Fibroblast of pulmonary artery (primary cell): Measurements from ENCODE around the gene NF1.

Experiments
- DNase-seq: peaks from one replicate; pipeline ENCODE4 v3.0.0-alpha.2; 2010; ENCODE audit warnings: low read depth
- H3K4me3 ChIP-seq: replicated peaks from 2 replicates; pipeline ENCODE4 v1.5.1; 2011; ENCODE audit warnings: low read depth, mild to moderate bottlenecking, control low read depth, low read length, moderate library complexity
- TF ChIP-seq, protein P1 (sequence below): IDR thresholded peaks from 2 replicates; pipeline ENCODE4 v1.5.1; 2011; ENCODE audit warnings: mild to moderate bottlenecking, control low read depth, low read length, inconsistent platforms; ENCODE audit errors: missing control alignments

The NF1 gene

DNA sequence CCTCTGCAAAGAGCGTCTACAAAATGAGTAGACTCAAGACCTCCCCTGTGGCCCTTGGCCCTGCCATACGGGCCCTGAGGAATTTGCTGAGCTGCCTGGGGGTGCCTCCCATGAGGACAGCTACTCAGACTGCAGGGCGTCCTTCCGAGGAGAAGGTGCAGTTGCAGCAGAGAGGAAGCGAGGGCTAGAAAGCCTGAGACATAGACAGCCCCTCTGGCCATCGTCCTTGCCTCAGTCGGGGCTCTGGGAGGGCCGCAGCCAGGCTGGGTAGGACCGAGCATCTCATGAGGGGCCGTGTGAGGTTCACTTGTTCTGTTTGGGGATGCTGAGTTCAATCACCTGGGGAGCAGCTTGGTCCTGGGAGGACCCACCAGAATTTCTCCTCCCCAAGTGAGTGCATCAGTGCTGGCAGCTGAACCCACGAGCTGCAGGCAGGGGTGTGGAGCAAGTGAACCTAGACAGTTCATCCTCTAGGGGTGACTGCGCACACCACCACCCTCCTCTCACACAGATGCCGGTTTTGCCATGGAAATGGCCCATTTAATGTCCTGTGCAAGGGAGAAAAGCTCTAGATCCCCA, 317.0 kb downstream of the NF1 start:
- TF ChIP-seq, protein P1, sequence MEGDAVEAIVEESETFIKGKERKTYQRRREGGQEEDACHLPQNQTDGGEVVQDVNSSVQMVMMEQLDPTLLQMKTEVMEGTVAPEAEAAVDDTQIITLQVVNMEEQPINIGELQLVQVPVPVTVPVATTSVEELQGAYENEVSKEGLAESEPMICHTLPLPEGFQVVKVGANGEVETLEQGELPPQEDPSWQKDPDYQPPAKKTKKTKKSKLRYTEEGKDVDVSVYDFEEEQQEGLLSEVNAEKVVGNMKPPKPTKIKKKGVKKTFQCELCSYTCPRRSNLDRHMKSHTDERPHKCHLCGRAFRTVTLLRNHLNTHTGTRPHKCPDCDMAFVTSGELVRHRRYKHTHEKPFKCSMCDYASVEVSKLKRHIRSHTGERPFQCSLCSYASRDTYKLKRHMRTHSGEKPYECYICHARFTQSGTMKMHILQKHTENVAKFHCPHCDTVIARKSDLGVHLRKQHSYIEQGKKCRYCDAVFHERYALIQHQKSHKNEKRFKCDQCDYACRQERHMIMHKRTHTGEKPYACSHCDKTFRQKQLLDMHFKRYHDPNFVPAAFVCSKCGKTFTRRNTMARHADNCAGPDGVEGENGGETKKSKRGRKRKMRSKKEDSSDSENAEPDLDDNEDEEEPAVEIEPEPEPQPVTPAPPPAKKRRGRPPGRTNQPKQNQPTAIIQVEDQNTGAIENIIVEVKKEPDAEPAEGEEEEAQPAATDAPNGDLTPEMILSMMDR: no peak
- no peak overlapping the region for H3K4me3 ChIP-seq
- DNase-seq: no peak

DNA sequence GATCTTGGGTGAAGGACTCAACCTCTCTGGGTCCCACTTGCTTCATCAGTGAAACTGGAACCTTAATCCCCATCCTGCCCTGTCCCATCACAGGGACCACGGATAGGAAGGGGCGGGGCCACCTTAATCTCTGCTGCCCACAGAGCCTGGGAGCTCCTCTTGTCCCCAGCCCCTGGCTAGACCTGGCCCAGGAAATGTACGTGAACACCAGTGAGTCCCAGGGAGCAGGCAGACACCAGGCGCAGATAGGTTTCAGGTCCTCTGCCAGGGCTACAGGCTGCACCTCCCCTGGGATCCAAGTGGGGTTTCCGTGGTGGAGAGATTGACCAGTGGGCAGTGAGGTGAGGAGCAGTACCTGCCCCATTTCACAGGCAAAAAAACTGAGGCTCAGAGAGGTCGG, 317.7 kb downstream of the NF1 start:
- no peak for DNase-seq
- TF ChIP-seq, protein P1: no peak
- no peak overlapping the region for H3K4me3 ChIP-seq

DNA sequence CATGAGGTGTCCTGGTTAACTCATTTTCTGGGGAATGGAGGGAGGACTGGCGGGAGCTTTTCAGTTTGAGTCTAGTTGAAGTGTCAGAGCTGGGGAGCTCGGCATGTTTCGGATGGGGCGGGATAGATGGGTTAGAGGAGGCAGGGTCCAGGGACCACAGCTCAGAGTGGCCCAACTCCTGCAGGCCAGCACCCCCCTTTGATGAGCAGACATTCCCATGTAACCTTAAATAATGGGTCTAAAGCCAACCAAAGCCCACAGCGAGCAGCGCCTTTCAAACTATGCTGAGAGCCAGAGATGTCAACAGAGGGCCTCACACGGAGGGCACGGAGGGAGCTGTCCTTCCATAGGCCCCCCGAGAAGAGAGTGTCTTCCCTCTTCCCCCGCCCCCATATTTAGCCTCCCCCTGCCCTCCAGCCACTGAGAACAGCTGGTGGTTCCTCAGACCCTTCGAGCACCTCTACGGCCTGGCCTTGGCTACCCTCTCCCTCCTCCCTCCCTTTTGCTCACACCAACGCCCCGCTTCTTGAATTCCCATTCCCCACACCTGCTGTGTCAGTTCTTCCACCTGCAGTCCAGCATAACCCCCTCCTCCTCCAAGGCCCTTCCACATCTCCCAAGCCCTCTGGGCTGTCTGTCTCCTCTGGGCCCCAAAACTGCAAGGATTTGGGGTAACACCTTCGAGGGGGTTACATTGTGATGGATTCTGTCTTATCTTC, 318.5 kb downstream of the NF1 start:
- H3K4me3 ChIP-seq: no peak overlapping the region
- no peak for DNase-seq
- TF ChIP-seq, protein P1: no peak

DNA sequence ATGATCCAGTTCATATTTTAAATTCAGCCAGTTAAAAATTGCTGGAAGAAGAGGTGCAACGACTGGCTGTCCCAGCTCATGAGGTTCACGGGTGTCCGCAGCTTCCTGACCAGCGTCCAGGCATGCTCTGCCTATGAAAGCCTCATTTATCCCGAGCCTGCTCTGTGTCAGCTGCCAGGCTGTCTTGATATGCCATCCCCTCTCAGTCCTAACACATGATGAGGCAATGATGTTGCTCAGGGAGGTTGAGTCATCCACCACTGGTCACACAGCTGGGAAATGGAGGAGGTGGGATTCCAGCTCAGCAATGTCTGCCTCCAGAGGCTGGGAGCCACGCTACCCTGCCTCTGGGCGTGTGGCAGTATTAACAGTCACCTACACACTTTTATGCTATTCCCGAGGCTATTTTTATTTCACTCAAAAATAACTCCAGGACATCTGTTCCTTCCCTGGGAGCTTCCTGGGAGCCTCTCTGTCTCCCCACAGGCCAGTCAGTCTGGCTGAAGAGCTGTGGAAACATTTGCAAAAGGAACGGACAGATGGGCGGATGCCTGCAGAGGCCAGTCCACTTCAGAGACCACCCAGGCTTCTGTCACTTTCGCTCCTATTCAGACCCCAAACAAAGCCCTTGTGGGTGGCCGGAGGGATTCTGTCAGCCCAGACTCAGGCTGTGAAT, 319.2 kb downstream of the NF1 start:
- peak; percentile 58 for DNase-seq
- no peak overlapping the region for H3K4me3 ChIP-seq
- TF ChIP-seq, protein P1: no peak

GRCh38 chr17:31414550-31414918, 319.8 kb downstream of the NF1 start:
- H3K4me3 ChIP-seq: no peak overlapping the region
- no peak for DNase-seq
- TF ChIP-seq, protein P1: no peak

- DNase-seq: no peak
- TF ChIP-seq, protein P1: no peak
- no peak overlapping the region for H3K4me3 ChIP-seq
Observed at GRCh38 chr17:31415004-31415454, 320.3 kb downstream of the NF1 start.
